GM21515 (cell line): Measurements from ENCODE around the gene A4GNT.
"Not testable (repeated sequence)": the region's sequence is repeated elsewhere in the genome, so short reads cannot be mapped to it uniquely, and the experiment has no call there.

Experiments
- ATAC-seq: cut with Tn5 transposase; IDR thresholded peaks from one replicate; pipeline ENCODE4 v1.9.1; 2021; ENCODE audit not compliant: unreplicated experiment

Gene A4GNT

DNA sequence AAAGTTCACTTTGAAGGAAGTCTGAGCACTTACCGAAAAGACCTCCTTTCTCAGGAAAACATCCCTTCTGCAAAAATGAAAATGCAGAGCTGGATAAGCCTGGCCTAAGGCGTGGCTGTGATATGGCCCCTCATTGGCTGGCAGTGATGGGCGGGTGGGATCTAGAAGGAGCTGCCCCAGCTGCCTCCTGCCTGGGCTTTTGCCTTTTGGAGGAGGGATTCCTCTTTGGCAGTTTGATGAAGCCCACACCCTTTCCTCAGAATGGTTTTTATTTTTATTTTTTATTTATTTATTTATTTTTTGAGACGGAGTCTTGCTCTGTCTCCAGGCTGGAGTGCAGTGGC lies 12.8 kb downstream of the A4GNT start:
- ATAC-seq, result no peak

DNA sequence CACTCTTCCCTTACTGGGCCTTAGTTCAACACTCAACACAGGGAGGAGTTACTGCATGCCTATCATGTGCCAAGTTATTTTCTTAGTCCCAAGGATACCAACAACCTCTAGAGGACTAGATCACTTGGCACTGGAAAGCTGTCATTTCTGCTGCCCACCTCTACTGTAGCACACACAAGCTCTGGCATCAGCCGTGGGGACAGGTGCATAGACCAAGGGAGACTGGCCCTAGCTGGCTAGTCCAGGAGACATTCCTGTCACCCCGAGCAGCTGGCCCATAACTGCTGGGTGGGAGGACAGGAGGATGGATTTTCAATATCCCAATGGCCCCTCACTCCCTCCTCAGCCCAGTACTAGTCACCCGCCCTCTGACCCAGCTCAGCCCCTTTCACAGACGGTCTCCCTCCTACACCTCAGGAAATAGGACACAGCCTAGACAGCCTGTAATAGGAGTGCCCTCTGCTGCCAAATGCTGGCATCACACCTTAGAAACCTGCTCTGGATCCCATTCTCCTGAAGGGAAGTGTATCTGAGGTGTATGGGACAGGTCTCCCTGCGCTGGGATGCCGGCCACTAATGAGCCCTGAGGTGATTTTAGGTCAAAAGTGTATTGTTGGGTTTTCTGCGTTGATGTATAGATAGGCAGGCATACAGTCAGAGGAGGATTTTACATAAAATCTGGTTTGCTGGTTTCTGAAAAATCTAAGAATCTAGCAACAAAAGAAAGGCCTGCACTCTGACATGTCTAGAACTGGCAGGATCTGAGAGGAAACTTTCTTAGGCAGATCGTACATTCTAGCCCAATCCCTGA lies 13.4 kb downstream of the A4GNT start:
- ATAC-seq, result peak; percentile 79

DNA sequence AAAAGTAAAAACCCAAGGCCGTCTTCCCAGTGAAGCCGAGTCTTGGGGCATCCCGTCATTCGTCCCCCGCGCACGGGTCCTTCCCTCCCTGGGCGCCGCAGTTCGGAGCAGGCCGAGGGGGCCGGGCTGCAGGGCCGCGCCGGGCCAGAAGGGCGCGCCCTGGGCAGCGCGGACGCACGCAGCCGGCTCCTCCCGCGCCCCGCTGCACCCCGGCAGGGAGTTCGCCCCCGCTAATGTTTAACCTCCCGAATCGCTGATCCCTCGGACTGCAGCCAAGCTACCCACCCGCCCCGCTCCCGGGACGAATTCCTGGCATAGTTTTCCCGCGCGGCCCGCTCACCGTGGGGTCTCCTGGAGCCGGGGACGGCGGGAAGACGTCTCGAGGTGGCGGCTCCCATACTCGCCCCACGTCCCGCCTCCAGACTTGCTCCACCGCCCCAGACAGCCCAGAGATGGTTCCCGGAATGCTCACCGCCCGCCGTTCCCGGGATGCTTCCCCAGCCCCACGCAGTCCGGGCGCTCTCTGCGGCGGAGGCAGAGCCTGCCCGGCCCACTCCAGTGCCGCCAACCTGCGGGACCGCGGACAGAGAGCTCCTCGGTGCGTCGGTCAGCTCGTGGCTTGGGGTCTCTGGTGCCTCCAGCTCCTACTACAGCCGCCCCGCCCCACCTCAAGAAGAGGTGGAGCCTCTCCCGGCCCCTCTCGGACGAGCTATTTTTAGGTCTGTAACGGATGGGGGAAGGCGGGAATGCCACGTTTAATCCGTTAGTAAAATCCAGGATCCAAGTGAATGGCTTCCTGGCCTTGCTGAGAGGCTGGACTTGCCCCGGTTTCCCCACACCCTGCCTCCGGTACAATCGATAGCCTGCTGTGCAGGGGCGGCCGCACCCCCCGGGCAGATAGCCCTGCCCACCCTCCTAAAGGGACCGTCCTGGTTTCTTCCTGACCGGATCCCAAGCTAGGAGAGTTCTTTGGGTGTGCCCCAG lies 16.9 kb downstream of the A4GNT start, which contains the start of gene DZIP1L:
Gene DZIP1L (minus strand): TSS at position 621 of the 984 bp plus-strand sequence. CDS start 11,637 bp downstream, outside the sequence.
- ATAC-seq, result peak; percentile 68

DNA sequence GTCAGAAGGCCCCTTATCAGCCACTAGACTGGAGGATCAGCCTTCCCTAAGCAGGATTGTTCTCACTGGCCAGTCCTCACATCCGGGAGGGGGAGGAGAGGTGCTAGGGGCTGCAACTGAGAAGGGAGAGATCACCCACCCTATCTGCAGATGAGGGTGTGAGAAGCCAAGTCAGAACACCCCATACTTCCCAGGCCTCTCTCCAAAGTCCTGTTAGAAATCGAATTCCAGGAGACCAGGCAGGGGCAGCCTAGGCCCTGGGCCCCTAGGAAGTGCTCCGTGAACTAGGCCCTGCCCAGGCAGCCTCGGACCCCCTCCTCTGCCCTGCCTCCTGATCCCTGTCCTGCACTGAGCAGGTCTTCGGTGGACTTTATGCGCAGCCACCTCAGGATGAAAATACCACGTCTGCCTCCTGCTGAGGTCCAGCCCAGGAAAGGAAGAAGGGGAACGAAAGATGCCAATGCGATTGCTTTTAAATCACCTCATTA lies 17.7 kb downstream of the A4GNT start:
- no peak for ATAC-seq

DNA sequence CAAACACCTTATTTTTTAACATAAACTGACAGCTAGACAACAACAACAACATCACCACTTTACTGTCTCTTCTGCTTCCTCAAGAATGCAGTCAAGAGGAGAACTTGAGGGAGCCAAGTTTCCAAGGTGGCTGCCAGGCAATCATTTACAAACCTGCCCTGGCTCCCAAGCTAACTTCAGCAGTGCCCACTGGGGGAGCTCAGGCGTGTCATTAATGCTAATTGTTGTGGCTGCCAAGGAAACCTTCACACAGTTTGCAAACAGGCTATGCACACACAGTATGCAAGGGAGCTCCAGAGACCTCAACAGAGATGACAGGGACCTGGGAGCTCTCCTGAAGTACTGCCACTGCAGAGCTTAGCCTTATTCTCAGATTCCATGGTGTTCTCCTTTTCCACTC lies 18.9 kb downstream of the A4GNT start:
- no peak for ATAC-seq

DNA sequence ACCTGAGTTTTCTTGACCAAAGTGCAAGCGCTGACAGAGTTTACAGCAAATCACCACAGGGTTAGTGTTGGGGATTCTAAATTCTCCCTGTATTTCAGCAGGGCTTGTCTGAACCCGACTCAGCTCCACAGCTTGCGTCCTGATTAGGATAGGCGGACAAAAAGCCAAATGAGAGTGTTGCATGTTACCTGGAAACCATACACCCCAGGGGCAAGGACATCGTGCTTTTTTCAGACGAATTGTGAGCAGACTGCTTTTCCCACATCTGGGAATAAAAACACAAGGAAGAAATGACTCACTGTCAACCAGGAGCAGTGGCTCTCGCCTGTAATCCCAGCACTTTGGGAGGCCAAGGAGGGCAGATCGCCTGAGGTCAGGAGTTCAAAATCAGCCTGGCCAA lies 19.8 kb downstream of the A4GNT start:
- no peak for ATAC-seq

DNA sequence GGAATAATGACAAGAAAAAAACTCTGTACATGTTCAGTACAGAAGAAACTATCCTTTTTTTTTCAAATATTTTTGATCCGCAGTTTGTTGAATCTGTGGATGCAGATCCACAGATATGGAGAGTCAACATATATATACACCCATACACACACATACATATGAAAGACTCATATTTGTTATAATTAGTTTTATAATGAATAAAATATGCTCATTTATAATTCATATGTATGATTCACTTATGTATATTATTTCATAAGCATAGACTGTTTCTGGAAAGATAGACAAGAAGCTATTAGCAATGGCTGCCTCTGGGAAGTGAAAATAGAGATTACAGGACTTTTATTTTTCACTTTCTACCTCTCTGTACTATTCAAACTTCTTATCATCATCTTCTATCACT lies 26.6 kb downstream of the A4GNT start:
- ATAC-seq, result no peak

DNA sequence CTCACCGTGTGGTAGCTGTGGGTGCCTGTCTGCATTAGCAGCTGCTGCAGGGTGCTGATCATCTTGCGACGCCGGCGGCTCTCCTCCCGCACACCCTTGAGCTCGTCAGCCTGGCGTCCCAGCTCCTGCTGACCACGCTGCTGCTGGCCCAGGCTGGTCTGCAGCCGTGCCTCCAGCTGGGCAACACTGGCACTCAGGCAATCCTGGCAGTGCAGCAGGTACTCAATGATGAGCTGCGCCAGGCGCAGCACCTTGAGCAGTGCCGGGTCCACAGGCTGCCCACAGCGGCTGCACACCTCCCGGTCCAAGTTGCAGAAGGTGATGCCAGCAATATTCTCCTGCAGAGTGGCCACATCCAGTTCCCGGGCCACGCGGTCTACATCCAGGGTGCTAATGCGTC lies 28.7 kb downstream of the A4GNT start:
- no peak for ATAC-seq

DNA sequence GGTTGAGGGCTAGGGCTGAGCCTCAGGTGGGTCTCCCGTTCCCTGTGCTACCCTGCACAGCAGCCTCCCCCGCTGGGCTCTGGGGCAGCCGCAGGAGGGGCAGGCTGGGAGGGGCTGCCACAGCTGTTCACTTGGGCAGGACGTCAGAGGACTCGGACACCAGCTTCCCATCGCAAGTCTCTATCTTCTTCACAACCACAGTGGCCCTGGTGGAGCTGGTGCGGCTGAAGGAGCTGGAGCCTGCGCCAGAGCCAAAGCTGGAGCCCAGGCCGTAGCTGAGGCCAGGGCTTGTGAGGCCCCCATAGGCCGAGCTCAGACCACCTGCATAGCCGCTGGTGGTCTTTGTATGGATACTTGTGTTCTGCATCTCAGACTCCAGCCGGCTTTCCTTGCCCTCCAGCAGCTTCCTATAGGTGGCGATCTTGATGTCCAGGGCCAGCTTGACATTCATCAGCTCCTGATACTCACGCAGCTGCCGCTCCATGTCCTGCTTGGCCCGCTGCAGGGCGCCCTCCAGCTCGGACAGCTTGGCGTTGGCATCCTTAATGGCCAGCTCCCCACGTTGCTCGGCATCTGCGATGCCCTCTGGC lies 30.7 kb downstream of the A4GNT start:
- ATAC-seq, result not testable (repeated sequence)

DNA sequence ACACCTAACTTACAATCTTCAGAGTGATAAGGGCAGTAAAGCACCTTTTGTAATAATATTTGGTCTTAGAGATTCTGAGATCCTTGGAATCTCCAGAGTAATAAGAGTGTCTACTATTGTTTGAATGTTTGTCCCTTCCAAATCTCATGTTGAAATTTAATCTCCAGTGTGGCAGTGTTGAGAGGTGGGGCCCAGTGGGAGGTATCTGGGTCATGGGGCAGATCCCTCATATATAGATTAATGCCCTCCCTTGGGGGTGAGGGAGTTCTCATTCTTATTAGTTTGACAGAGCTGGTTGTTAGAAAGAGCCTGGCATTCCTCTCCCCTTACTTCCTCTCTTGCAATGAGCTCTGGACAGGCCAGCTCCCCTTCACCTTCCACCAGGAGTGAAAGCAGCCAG lies 32.8 kb downstream of the A4GNT start:
- ATAC-seq, result no peak

DNA sequence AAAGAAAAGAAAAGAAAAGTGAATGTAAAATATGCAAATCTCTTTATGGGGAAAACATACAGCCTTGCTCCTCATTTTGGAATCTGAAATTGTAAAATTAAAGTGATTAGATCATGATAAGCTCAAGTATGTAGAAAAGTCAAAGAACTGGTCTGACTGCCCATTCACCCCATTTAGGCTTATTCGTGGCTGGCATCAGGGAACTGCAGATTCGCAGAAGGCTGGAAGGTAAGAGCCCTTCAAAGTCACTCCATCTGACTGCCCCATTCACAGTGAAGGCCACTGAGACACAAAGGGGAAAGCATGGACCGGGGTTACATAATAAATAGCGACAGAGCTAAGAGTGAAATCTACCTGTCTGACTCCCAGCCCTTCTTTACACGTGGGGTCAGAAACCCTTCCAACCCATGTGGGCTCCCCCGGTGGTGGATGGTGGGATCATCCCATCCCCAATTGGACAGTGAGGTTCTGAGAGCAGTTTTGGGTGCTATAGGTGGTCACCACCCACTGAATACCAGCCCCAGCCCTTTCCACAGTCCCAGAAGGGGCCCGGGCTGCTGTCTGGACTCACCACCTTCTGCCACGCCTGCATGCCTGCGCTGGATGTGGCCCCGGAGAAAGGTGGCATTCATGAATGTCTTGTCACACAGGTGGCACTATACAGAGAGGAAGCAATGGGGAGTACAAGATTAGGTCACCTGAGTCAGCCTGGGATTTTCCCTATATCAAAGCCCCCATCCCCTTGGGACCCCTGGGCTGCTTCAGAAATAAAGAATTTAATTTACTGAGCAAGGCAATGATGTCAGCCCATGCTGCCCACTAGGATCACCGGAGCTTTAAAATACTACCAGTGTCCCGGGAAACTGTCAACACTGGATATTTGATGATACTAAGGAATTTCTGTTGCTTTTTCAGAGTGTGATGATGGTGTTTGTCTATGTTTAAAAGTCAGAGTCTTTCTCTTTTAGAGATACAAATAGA lies 34.7 kb downstream of the A4GNT start:
- ATAC-seq, result no peak

DNA sequence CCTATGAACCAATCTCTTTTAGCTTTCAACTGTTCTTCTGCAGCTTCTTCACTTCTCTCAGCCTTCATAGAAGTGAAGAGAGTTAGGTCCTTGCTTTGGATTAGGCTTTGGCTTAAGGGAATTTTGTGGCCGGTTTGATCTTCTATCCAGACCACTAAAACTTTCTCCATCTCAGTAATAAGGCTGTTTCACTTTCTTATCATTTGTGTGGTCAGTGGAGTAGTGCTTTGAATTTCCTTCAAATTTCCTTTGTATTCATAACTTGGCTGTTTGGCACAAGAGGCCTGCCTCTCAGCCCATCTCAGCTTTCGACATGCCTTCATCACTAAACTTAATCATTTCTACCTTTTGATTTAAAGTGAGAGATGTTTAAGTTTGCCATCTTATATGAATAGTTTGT lies 38.5 kb downstream of the A4GNT start:
- ATAC-seq, result no peak

DNA sequence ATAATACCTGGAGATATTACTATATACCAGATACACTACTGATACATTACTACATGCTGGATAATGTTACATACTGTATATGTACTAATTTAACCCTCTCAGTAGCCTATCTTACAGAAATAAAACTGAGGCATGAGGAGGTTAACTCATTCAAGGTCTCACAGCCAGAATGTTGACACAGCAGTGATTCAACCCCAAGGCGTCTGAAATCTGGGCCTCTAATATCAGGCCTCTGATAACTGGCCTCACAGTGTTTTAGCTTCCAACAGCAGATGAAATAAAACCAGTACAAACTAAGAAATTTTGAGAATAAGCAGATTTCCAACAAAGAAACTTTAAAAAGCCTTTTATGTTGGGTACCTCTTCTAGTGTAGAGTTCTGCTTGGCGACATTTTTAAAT lies 40.2 kb downstream of the A4GNT start:
- ATAC-seq, result no peak

DNA sequence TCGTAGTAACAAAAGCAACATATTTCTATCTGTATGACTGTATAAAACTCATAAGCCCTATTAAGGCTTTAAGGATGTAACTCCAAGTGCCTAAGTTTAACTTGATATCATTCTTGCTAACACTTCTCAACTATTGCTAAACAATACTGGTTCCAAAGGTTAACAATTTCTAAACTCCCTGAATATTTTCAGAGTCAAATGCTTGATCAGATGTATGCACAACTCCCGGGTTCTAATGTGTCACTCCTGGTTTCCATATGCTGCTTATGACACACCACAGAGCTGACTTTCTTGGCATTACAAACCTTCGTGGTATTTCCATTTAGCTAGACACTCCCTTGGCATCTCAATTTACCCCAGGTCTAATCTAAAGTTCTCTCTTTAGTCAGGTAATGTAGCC lies 43.1 kb downstream of the A4GNT start:
- ATAC-seq, result no peak

DNA sequence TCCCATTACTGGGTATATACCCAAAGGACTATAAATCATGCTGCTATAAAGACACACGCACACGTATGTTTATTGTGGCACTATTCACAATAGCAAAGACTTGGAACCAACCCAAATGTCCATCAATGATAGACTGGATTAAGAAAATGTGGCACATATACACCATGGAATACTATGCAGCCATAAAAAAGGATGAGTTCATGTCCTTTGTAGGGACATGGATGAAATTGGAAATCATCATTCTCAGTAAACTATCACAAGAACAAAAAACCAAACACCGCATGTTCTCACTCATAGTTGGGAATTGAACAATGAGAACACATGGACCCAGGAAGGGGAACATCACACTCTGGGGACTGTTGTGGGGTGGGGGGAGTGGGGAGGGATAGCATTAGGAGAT lies 46.4 kb downstream of the A4GNT start:
- not testable (repeated sequence) for ATAC-seq

DNA sequence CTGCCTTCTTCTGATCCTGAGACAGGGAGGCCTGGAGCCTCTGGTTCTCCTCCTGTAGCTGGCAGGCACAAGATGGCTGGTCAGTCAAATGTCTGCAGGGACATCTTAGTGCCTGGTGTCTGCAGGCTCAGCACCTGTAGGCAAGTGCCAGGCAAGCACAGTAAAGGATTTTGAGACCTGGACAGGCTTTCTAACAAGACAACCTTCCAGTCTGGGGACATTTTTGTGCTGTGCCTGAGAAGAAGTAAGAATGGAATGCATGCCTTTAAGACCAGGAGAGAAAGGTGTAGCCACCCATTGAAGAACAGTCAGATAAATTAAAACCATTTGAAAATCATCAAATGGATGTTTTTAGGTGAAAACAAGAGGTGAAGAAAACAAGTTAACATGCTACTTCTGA lies 48.0 kb downstream of the A4GNT start:
- no peak for ATAC-seq

DNA sequence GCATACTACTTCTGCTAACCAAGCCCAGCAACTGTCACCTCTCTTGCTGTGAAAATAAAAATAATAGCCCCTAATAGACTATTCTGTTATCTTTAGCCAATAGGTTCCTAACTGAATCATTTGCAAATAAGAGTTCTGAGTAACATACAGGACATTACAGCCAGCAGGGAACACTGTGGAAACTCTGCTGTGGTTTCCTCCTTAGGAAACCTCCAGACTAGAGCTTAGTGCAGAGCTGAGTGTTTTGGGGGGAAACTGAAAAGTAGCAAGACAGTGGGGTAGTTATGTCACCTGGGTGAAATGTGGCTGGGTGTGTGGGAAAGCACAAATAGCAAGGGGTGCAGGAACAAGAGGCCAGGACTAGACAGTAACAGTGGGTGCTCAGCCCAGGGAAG lies 49.2 kb downstream of the A4GNT start:
- no peak for ATAC-seq

DNA sequence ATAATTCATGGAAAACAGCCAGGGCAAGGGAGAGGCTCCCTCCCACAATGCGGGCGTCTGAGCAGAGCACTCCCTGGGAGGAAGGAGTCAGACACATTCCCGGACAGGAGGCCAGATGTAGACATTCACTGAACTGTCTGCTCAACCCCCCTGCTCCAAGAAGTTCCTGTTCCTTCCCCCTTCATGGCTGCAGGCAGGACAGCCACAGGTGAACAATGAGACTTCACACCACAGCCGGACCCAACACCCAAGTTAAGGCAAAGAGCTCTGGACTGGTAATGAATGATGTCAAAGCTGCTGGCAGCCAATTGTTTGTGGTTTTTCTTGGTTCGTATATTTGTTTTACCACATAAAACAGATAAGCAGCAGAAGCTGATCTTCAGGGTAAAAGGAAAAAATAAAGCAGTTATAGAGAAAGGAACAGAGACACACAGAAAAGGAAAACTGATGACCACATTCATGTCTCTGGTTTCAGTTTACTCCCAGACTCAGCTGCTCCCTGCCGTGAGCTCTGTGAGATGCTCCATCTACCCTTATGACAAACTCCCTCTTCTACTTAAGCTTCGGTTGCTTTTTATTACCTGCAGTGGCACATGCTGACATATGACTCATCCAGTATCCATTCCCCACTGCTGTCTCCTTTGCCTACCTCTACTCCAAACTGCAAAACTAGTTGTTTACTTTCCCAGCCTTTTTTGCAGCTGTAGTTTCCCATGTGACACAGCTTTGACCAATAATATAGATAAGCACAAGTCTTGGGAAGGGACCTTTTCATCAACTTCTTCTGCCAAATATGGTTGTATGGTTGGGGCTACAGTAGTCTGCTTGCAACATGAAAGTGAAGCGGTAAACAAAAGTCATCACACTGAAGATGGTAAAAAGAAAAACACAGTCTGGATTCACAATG lies 49.9 kb downstream of the A4GNT start:
- ATAC-seq, result no peak

DNA sequence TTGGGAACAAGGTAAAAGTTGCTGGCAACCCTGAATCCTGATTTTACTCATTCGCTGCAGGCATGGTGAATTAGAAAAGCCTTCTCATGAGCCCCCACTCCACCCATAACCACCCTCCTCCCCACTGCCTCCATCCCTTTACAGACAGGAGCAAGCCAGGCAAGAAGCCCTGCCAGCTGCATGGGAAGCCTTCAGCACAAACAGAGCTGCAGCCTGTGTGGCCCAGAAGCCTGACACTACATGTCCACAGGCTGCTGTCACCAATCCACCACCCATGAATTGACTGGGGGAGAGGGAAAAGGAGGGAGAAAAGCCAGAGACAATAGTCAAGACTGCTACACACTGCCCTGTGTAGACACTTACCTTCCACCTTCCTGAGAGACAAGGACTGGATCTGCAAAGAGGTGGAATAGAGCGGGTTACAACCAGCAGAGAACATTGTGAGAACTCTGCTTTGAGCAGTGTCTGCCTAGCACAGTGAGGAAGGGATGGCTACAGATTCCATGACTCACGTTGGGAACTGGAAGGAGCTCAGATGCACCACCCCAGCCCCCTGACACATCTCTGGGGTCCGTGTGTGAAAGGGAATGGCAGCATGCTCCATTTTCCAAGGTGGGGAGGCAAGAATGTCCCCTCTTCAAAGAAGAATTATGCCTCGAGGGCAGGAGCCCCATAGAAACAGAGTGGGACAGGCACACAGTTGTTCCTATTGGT lies 50.7 kb downstream of the A4GNT start:
- no peak for ATAC-seq
